Stimulated activated CD8-positive, alpha-beta memory T cell treated with anti-CD3 and anti-CD28 coated beads, Interleukin-12 subunit alpha, Interleukin-12 subunit beta, amount 100 ng/mL, for 4 hours (primary cell): Measurements from ENCODE around the gene MYBPH.

Source experiments
- DNase-seq: peaks from one replicate; pipeline ENCODE4 v3.0.0-alpha.2; 2020; ENCODE audit warnings: low read depth

MYBPH gene, protein sequence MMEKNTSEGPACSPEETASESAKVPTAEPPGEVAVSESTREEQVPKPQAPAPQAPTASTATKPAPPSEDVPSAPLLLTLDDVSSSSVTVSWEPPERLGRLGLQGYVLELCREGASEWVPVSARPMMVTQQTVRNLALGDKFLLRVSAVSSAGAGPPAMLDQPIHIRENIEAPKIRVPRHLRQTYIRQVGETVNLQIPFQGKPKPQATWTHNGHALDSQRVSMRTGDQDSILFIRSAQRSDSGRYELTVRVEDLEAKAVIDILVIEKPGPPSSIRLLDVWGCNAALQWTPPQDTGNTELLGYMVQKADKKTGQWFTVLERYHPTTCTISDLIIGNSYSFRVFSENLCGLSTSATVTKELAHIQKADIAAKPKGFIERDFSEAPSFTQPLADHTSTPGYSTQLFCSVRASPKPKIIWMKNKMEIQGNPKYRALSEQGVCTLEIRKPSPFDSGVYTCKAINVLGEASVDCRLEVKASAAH

DNA sequence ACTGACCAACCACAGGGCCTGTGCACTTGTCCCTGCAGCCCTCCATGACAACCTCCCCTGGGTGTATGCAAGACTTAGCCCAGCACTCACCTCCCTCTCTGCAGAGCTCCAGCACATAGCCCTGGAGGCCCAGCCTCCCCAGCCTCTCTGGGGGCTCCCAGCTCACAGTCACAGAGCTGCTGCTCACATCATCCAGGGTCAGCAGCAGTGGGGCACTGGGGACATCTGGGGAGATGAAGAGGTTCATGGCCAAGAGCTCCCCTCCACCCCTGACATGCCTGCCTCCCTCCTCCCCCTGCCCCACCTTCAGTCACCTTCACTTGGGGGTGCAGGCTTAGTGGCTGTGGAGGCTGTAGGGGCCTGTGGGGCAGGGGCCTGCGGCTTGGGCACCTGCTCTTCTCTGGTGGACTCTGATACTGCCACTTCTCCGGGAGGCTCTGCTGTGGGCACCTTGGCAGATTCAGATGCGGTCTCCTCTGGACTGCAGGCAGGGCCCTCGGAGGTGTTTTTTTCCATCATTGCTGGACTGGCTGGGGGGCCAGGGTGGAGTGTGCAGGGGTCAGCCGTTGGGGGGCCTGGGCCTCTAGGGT, at the start of gene MYBPH:
MYBPH (minus strand) TSS at position 590 of the 590 bp plus-strand sequence; CDS start at position 519, 71 bp downstream.
- no peak for DNase-seq

DNA sequence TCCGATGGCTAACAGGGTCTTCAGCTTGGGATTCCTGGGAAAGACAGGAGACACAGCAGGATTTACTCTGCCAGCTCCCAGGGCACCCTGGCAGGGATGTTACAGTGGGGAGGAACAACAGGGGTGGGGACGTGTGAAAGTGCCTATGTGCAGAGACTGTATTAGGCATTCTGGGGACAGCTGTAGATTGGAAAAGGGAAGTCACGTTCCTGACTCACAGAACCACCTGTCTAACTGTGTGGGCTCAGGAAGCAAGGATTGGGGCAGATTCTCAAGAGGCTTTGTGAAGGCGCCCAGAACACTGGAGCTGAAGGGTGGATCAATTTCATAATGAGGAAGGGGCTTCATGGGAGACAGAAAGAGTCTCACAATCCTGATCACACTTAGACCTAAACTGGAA, 49.4 kb upstream of the MYBPH start:
- no peak for DNase-seq

DNA sequence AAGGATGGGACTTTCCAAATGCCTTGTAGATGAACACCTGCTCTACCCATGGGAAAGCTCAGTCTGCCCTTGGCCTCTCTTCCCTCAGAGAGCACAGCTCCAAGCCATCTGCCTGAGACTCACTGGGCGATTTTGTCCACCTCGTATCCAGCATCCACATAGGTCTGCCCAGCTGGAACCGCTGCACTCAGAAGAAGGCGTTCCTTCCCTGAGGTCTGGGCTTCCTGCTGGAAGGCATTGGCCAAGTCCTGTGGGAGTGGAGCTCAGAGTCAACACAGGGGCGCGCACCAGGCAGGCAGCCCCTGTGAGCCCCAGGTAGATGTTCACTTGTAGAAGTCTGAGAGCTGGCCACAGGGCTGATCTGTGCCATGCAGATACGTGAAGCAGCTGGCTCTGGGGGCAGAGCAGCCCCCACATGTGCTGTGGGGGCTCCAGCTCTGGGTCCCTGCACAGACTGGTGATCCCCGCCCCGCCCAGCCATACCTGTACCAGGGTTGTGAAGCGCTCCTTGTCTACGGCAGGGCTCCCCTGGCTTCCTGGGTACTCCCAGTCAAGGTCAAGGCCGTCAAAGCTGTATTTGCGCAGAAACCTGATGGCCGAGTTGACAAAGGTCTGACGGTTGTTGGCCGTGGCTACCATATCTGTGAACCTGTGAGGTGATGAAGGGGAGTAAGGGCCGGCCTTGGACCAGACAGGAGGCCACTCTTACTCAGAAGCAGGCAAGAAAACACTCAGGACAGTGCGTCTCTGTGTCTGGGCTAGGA, 47.6 kb upstream of the MYBPH start:
- DNase-seq: no peak

DNA sequence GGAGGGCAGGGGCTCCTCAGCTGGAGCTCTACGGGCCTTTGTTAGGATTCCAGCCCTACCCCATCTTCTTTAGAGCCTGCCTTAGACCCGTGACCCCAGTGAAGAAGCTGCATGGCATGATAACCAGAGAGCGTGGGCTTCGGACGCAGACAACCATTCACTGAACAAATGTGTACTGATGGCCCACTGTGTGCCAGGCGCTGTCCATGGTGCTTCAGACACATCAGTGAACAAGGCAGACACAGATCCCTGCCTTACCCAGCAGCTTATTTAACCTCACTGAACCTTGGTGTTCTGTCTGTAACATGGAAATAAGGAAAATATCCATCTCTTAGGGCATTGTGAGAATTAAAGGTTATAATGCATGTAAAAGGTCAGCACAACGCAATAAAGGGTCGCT, 44.3 kb upstream of the MYBPH start:
- no peak for DNase-seq

DNA sequence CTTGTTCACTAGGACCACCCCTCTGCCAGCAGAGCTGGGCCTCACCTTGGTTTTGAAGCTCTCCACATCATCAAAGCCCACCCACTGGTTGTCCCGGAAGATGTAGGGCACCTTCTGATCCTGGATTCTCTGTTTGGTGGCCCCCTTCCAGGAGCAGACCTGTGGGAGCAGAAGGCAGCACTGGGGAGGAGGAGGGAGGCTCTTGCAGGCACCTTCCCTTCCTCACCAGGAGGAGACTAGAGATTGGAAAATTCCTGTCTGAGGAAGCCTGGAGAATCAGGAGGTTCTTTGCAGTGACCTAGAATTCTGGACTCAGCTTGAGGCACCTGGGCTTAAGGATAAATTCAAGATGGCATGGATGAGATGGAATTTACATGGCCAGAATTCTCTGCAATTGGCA, 43.5 kb upstream of the MYBPH start:
- DNase-seq: no peak

DNA sequence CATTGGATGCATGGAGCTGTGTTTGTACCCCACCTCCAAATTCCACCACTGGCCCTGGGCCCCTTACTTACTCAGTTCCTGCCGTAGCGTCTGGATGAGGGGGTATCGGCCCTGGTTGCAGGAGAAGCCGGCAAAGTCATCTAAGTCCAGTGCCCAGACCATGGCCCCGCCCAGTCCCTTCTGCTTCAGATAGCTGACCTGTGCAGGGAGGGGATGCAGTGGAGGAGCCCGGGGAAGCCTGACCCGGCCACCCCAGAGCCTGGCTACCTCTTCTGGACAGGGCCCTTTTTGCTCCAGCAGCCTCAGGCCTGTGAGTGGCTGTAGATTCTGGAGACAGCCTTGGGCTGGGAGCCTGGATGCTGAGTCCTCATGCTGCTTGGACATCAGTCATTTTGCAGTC, 42.0 kb upstream of the MYBPH start:
- DNase-seq: no peak

DNA sequence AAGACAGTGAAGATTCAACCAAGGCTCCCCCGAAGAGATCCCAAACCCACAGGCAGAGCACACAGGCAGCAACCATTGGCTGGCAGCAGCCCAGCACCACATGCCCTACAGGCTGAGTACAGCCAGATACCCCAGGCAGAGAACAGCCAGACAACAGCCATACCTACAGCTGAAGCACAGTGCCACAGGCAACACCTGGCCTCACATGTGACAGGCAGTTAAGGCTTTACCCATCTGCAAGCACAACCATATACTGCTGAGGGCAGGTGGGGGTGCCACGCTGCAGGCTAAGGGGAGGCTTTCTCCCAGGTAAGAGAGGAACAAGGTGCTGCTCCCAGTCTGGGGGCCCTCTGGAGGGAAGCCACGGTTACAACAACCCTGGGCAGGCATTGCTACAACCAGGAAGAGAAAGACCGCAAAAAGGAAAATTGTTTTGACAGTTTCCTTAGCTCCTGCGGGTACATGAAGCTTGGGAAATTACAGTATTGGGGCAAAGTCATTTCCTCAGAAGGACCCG, 41.6 kb upstream of the MYBPH start:
- no peak for DNase-seq

DNA sequence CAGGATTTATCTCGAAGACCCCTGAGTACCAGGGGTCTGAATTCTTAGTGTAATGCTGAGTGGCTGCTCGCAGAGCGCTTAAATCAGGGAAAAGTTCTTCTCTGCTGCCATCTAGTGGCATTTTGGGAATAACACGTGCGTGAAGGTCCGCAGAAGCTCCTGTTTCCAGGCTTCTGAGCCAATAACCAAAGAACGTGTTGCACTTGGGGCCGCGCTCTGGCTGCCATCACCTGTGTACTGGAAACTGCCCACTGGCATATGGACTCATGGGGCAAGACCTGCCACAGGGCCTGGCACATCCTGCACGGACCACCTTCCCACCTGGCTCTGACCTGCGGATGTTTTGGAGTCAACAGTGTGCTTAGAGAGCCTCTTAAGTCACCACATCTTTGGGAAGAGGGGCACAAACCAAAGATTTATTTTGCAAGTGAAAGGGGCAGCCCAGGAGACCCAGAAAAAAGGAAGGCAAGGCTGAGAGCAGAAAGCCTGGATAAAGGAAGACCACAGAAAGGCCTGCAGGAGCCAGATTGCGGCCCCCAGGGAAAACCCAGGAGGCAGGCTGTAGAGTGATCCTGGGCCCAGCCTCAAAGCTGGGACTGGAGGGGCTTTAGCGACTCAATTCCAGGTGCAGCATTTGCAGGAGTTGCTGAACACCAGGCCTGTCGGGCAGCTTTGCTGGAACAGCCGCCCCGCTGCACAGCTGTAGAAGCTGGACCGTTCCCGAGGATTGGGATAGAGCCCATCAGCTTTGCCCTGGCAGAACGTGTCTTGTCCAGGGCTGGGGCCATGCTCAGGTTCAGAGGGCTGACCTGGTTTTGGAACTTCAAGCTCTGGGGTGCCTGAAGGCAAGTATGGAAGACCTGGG, 40.9 kb upstream of the MYBPH start:
- DNase-seq: peak; percentile 8

DNA sequence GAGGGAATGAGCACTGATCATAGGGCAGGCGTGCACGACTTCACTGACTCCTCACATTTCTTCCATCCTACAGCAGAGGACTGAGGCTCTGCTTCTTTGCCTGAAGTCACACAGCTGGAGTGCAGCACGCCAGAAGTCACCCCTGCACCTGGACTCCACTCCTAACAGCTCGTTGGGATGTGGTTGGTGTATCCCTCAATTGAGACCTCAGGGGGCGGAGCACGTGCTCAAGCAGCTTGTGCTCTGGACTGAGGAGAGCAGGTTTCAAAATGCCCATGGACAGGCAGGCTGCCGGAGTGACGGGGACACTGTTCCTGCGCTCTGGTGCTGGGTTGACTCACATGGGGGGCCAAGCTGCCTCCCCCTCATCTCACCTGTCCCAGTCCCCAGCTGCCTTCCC, 39.9 kb upstream of the MYBPH start:
- DNase-seq: no peak

DNA sequence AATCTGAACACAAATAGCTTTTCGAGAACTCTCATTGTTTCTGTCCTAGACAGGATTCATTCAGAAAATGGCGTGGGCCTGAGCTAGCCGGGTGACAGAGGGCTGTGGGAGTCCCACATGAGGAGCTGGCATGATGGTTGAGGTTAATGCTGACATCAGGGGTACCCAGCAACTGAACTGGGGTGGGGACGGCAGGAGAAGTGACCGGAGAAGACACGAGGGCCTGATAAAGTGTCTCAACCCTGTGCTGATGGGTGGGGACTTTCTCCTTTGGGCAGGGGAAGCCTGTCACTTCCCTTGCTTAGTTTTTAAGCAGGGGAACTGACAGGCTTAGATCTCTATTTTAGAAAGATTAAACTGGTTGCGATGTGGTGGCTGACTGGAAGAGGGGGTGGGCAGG, 39.2 kb upstream of the MYBPH start:
- DNase-seq: no peak

DNA sequence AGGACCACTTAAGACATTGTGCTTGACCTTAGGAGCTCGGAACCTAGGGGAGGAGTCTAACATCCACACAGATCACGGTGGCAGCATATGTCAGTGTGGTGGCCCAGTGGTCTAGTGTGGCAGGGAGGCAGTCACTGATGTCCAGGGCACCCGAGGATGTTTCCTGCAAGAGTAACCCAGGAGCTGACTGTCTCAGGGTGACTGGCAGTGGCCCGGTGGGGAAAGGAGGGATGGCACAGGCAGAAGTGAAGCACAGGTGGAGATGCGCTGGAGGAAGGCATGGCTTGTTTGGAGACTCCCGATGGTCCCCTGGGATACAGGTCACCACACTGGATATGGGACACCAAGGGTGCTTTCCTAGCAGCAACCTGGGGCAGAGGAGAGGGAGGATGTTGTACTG, 37.5 kb upstream of the MYBPH start:
- no peak for DNase-seq

DNA sequence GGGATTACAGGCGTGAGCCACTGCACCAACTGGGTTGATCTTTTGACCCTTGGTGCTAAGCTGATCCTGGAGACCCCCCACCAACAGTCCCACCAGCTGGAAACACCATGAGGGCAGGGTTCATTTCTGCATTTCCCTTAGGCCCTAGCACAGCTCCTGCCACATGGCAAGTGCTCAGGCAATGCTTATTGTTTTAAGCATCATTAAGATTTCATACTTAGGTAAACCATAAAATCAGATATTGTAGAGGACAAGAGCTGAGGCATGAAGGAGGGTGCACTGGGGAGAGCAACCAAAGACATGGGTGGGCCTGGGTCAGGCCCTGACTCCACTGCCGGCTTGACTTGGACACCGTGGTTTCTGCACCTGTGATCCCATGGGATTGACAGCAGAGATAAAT, 36.2 kb upstream of the MYBPH start:
- no peak for DNase-seq

DNA sequence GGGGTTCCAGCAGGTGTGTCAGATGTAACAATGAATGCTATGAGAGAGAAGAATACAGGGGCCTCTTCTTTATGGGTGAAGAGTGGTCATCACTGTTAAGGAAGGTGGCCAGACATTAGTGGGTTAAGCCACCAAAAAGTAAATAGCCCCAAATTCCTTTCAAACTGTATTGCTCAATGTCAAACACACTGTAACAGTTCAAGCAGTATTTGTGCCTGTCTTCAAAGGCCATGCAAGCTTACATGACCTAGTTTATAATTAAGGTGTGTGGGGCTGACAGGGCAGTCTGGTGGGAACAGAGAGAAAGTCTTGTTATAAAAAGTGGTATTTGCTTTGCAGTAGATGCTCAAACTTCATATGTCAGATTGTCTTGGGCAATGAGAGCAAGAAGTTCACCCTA, 35.4 kb upstream of the MYBPH start:
- DNase-seq: no peak

DNA sequence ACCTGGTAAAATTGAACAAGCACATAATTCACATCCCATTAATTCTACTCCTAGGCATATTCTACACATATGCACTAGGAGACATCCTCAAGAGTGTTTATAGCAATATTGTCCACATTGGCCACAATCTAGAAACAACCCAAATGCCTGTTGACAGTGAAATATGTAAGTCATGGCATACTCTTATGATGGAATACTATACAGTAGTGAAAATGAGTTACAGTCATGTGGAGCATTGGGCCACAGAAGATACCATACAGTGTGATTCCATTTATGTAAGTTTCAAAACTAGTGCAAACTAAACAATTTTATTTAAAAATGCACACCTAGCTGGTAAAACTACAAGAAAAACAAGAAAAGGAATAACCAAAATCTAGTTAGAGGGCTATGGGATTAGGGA, 34.7 kb upstream of the MYBPH start:
- no peak for DNase-seq

DNA sequence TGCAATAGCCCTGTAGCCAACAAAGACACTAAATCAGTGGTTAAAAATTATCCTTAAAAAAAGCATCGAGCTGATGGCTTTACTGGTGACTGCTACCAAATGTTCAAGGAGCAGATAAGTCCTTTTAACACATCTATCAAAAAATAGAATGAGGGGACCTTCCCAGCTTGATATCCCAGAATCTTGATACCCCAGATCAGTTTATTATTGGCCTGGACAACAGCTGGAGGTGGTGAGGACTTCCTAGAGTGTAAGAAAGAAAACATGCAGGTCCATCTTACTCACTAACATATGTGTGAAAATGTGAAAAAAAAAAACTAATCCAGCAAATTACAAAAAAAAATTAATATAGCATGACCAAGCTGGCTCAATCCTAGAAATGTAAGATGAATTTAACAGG, 32.6 kb upstream of the MYBPH start:
- no peak for DNase-seq

DNA sequence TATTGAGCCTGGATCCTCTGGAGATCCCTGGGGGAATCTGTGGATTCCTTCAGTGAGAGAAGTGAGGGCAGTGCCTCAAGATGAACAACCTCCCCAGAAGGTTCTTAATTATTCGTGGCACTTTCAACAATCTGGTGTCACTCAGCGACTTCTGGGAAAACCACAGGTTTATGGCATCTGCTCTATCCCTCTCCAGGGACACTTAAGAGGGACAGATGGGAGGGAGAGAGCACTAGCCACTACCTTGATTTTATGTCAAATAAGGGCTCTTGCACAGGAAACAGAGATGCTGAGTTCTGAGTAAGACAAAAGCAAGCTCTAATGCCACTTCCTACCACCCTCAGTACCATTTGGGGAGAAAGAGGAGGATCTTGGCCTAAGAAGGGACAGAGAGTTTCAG, 32.1 kb upstream of the MYBPH start:
- DNase-seq: no peak

DNA sequence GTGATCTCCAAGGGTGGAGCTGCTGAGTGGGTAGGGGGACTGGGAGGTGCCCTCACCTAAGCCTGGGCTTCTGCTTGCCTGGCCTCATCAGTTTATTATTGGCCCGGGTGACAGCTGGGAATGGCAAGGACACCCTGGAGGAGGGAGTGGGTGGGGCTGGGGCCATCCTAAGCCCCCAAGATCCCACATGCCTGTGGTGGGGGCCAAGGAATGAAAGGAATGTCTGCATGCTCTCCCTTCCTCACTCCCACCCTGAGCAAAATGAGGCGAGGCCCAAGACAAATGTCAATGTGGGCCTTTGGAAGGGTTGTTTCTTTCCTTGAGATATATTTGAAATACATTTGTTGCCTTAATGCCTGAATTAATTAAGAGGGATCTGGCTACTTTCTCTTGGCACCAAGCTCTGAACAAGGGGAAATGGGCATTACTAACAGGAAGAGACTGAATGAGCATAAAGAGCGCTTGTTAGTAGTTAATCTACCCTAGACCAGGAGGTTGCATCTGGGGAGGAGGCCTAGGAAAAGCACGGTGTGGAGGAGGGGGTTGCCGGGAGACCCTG, 30.6 kb upstream of the MYBPH start:
- DNase-seq: no peak

DNA sequence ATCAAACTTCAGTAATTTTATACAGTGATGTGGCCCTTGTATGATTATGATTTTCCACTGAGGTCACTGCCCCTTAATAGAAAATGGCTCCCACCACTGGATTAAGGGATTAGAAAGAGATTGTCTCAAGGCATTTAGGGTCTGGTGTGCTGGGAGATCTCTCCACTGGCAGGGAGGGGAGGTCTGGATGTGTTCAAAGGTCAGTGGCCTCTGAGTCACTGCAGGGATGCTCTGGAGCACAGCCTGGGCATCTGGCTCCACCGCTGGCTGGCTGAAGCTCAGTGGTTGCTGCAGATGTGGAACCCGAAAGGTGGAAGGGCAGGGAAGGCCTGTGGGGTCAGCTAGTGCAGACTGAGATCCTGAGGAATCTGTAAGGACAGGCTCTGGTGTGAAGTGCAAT, 29.1 kb upstream of the MYBPH start:
- DNase-seq: no peak

DNA sequence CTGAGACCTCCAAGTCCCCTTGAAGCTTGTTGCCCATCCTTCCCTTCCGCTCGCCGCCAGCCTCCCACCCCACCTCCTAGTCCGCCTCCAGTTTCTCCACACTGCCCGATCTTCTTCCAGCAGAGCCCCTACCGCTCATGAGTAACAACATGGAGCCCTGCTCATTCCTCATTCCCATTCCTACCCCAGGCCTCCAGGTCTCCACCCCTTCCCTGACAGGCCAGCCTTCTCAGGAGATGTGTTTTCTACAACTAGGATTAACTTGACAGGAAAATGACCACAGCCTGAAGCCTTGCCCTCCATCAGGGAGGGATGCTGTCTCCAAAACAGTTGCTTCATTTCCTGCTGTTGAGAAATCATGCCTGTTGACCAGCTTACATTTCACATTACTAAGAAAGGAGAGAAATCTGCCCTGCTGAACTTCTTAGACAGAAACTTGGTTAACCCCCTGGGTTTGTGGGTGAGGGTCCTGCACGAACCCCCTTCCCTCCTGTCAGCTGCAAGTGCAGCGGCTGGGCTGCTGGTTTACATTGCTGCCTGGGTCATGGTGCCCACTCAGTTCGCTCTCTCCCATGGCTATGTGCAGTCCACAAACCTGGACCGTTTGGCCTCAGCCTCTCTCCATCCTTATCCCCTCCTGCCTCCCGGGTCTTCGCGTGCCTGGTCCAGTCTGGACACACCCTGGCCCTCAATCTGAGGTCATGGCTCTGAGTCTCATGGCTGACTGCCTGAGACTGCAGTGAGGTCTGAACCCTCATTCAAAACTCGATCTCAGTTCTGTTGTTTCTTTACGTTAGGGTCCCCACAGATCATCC, 27.0 kb upstream of the MYBPH start:
- no peak for DNase-seq

DNA sequence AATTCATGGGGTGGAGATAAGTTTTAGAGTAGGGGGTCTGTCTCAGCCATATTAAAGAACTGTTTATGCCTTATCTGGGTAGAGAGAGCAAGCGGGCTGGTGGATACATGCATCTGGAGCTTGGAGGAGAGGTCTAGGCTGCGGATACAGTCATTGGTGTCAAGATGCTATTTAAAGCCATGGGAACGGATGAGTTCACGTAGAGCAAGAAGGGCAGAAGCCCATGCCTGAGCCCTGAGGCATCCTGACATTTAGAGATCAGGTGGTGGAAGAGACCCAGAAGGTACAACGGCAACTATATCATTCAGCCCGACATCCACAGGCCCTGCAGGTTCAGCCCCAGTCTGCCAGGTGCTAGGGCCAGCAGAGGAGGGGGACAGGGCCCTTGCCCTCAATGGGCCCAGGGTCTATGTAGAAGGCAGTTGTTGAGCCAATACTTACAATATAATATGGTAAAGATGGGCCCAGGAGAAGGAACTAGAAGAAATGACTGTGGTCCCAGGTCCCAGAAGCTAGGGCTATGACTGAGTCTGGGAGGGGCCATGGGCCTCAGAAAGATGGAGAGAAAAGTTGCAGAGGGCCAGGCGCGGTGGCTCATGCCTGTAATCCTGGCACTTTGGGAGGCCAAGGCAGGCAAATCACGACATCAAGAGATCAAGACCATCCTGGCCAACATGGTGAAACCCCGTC, 26.0 kb upstream of the MYBPH start:
- DNase-seq: no peak
